Activated T-helper 2 cell treated with anti-CD3 and anti-CD28 coated beads, Interferon-gamma antibody, Interleukin-2, Interleukin-4, amounts not matched to agents 10 μg/mL and 5 μg/mL and 100 μg/mL, durations not matched to agents 14 hours and 24 hours and 36 hours (primary cell): ENCODE results near the gene HOXA10. TPM values are rescaled to one million over a fixed set of nuclear protein-coding genes. Genes with fewer than 3 reads are reported as not detected.

Experiments used
- DNase-seq: peaks from one replicate; pipeline ENCODE4 v3.0.0; 2021; ENCODE audit warnings: low spot score
- H3K27ac Mint-ChIP-seq: one replicate; pipeline ENCODE4 v1.8.0; 2021; ENCODE audit warnings: mixed read lengths
- H3K27me3 Mint-ChIP-seq: one replicate; pipeline ENCODE4 v1.8.0; 2021; ENCODE audit warnings: low read depth, mixed read lengths
- H3K36me3 Mint-ChIP-seq: one replicate; pipeline ENCODE4 v1.8.0; 2021; ENCODE audit warnings: low read depth, mixed read lengths
- H3K4me1 Mint-ChIP-seq: one replicate; pipeline ENCODE4 v1.8.0; 2021; ENCODE audit warnings: low read depth, mixed read lengths
- H3K4me3 Mint-ChIP-seq: one replicate; pipeline ENCODE4 v1.8.0; 2021; ENCODE audit warnings: low read depth, mild to moderate bottlenecking, moderate library complexity, mixed read lengths
- H3K9me3 Mint-ChIP-seq: one replicate; pipeline ENCODE4 v1.8.0; 2021; ENCODE audit warnings: mixed read lengths
- intact Hi-C: fragments of 100-400 bp; cut with micrococcal nuclease; formaldehyde crosslinking; loops from one replicate; pipeline ENCODE4 v1.15.1; 2023
- total RNA-seq: library from RNA; stranded (reverse); gene quantifications from 2 replicates; pipeline ENCODE4 v1.2.3, GENCODE V29; 2022

Gene HOXA10
- total RNA-seq: not detected in 2 replicates

DNA sequence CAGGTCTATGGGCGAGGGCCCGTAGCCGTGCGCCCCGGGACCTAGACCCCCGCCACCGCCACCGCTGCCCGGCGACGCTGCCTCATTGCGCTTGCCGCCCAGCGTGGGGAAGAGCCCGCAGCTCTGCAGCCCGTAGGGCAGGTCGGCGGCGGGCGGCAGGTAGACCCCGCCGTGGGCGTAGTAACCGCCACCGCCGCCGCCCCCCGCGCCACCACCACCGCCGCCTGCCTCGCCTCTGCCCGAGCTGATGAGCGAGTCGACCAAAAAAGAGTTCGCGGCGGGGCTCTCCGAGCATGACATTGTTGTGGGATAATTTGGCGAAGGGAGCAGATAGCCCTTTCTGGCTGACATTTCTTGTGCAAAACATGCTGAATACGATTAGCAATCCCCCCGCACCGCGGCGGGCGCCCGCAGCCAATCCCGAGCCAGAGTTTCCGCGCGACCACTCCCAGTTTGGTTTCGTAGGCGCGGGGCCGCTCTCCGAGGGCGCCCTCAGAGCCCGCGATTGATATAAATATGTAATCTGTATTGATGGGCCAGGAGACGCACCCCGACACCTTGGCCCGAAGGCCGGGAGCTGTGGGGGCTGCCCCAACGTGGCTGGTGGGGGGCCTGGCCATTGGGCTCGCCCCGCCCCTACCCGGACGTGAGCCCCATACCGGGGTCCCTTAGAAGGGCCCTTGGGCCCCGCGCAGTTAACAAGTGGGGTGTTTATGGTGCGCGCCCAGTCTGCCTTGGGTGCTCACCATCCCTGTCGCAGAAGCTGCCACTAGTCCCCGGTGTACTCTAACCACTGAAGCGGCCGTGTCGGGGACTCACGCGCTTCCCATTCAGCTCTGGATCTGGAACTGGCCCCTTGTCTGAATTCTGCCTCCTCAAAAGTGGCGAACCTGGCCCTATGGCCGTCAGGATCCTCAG is at the start of gene HOXA10:
TSS of gene HOXA10 (minus strand) at position 365 of the 918 bp plus-strand sequence. CDS start at position 351, 14 bp downstream.
- intact Hi-C loops: no loop called here
- Mint-ChIP-seq H3K27ac (no peak within 1 kb of the TSS), H3K4me1 (peaks cover 2% of the 10 kb centered on the region), H3K36me3 (no peaks in the 10 kb centered on the region), H3K9me3 (no peaks in the 10 kb centered on the region), H3K4me3 (no peak within 1 kb of the TSS), H3K27me3 (peaks cover 62% of the 10 kb centered on the region)
- DNase-seq: no peak

DNA sequence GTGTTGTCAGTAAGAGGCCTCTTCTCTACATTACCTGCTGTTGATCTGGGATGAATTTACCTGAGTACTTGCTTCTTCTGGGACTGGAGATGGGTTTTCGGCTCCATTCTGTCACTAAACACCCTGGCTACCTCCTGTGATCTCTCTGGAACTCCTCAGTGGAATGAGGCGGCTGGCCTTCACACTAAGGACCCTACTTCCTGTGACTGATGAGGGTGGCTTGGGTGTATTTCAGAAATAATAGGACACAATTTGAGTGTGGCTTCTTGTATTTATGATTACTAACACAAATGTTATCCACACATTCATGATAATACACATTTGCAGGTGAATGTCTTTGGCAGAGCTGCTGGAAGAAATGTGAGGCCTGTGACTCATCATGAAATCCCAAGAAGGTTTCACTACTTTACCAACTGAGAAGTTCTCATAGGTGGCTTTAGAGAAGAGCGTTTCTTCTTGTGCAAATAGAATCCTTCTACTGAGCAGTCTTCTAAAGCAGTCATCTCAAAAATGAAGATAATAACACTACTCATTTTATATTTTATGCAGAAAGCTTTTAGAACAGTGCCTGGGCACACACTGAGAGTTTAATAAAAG is 47.2 kb upstream of the HOXA10 start:
- intact Hi-C loops: no loop called here
- H3K27ac Mint-ChIP-seq: no peak overlapping the region

DNA sequence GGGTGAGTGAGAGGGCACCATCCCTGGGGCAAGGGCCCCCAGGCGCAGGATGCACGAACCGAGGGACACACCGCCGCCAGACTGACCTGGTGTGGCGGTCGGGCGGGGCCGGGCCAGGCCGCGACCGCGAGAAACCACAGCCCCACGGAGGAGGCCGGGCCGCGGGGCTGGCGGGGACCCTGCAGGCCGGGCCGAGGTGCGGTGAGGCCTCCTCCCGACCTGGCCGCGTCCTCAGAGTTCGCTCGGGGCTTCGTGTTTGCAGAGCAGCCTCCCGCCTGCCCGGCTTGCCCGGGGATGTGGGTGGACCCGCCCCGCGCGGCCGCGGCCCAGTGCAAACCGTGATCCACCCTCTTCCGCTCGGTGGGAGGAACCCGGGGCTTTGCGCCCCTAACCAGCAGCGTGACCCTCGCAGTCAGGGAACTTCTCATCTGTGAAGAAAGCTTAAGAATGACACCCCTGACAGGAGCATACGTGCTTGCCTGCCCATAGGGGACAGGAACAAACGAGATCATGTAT is 46.4 kb upstream of the HOXA10 start:
- H3K27me3 Mint-ChIP-seq: peaks cover 79% of the 10 kb centered on the region
- H3K4me1 Mint-ChIP-seq: no peaks in the 10 kb centered on the region
- no peak overlapping the region for H3K4me3 Mint-ChIP-seq
- H3K9me3 Mint-ChIP-seq: no peaks in the 10 kb centered on the region
- intact Hi-C loops: no loop called here
- no peak overlapping the region for H3K27ac Mint-ChIP-seq
- no peak for DNase-seq
- H3K36me3 Mint-ChIP-seq: no peaks in the 10 kb centered on the region

More for the DNA sequence above, 47.2 kb upstream of the HOXA10 start:
- H3K36me3 Mint-ChIP-seq: no peaks in the 10 kb centered on the region
- peaks cover 75% of the 10 kb centered on the region for H3K27me3 Mint-ChIP-seq
- H3K9me3 Mint-ChIP-seq: no peaks in the 10 kb centered on the region
- no peak for DNase-seq
- no peak overlapping the region for H3K4me3 Mint-ChIP-seq
- H3K4me1 Mint-ChIP-seq: no peaks in the 10 kb centered on the region

DNA sequence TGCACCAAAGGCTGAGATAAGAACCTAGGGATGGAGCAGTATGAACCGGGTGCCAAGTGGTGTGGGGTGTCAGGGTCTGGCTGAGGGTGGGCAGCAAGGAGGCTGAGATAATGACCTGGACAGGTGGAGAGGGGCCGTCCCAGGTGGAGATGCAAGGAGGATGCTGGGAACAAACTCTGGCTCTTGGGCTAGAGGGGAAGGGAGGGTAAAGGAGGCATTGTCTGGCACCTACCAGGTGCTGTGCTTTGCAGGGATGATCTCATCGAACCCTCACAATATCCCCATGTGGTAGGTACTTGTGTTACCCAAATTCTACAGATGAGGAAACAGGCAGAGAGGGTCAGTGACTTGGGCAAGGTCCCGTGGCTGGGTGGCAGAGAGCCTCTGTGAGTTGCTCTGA is 45.7 kb upstream of the HOXA10 start:
- intact Hi-C loops: no loop called here
- Mint-ChIP-seq H3K4me3 (no peak overlapping the region), H3K4me1 (no peaks in the 10 kb centered on the region), H3K27me3 (peaks cover 79% of the 10 kb centered on the region), H3K27ac (no peak overlapping the region), H3K36me3 (no peaks in the 10 kb centered on the region), H3K9me3 (no peaks in the 10 kb centered on the region)
- no peak for DNase-seq

DNA sequence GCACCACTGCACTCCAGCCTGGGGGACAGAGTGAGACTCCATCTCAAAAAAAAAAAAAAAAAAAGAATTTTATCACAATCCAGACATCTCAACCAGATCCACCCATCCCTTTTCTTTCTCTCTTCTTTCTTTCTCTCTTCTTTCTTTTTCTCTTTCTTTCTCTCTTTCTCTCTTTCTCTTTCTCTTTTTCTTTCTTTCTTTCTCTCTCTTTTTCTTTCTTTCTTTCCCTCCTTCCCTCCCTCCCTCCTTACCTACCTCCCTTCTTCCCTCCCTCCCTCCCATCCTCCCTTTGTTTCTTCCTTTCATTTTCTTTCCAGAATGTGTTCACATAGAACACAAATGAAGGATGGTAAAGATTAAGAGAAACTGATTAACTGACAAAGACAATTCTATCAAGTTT is 43.8 kb upstream of the HOXA10 start:
- Mint-ChIP-seq H3K27me3 (peaks cover 77% of the 10 kb centered on the region), H3K9me3 (no peaks in the 10 kb centered on the region), H3K36me3 (no peaks in the 10 kb centered on the region), H3K4me1 (no peaks in the 10 kb centered on the region), H3K27ac (no peak overlapping the region), H3K4me3 (no peak overlapping the region)
- intact Hi-C loops: no loop called here
- DNase-seq: no peak

DNA sequence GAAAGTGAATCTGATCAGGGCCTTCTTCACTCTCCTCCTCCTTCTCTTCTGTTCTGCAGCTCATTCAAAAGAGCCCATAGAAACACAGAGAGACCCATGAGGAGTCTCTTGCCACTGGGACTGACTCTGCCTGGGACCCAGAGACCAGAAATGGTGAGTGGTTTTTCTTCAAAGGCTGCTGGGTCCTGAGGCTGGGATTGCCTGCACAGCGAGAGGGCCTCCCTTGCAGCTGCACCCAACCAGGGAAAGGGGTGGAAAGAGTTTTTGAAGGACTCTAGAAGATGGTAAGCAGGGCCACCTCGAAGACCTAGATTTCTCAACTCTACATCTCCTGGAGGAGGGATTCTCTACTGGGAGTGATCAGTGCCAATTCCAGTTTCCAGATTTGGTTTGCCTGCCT is 41.2 kb upstream of the HOXA10 start:
- Mint-ChIP-seq H3K27me3 (peaks cover 76% of the 10 kb centered on the region), H3K4me1 (no peaks in the 10 kb centered on the region), H3K9me3 (no peaks in the 10 kb centered on the region), H3K36me3 (no peaks in the 10 kb centered on the region), H3K27ac (no peak overlapping the region), H3K4me3 (no peak overlapping the region)
- DNase-seq: no peak
- intact Hi-C loops: no loop called here

DNA sequence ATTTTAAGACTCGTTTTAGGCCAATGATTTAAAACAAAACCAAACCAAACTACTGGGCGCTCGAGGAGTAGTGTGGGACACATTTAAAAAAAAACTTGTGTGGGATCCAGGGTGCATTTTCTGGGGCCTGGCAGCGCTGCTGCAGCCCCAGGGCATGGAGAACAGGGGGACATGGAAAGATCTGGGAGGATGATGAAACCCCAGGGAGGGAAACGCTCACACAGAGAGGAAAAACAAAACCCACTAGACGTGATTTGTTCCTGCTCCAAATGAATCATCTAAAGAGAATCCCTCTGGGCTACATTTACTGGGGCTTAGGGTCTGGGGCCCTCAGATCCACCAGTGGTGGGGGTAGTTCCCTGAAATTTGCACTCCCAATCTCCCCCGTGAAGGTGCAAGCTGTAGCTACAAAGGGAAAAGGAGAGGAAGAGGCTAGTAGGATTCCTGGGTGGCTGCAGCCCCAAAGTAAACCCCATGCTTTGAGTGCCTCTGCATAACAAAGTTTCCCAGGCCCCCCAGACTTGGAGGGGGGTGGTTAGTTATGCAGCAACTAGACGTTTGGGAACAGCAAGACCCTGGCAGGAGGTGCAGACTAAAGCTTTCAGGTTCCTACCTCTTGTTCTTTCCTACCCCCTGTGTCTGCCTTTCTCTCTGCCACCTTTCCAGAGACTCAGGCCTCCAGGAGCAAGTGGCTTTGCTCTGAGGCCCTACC is 40.3 kb upstream of the HOXA10 start:
- no peaks in the 10 kb centered on the region for H3K4me1 Mint-ChIP-seq
- H3K27ac Mint-ChIP-seq: no peak overlapping the region
- no peak for DNase-seq
- H3K9me3 Mint-ChIP-seq: no peaks in the 10 kb centered on the region
- no peak overlapping the region for H3K4me3 Mint-ChIP-seq
- H3K27me3 Mint-ChIP-seq: peaks cover 77% of the 10 kb centered on the region
- intact Hi-C loops: loop anchor here (5.0 kb wide), 3 partner anchors 363 to 808 kb away; no protein-coding TSS in a partner anchor
- no peaks in the 10 kb centered on the region for H3K36me3 Mint-ChIP-seq

DNA sequence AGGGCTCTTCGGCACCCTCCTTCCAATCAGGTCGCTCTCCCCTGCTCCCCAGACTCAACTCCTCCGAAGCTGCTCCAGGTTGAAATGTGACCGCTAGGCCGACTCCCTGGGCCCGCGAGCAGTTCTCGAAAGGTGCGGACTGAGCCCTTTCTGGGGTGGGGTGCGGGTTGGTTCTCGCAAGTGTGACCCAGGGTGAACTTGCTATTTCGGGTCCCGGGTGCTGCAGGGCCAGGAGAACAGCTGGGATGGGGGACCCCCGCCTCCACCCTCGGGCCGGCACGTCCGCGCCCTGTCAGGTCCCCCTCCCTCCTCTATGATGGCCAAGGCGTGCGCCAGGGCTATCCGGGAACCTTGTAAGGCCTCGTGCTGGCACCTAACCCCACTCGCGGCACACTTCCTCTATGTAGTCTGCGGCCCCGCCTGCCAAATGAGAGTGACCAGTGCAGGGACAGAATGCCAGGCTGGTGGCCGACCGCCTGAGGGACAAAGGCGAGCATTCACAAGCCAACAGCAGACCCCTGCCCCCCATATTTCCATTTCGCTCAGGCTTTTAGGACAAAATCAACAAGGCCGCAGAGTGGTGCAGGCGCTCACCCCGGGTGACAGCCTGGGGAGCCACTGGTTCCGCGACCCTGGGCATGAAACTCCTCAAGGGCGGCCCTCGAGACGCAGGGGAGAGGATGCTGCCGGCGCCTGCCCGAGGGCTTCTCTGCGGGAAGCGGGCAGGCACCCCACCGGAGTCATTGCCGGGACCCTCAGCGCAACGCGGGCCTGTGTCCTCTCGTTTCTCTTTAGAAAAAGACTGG is 39.5 kb upstream of the HOXA10 start:
- H3K9me3 Mint-ChIP-seq: no peaks in the 10 kb centered on the region
- peaks cover 77% of the 10 kb centered on the region for H3K27me3 Mint-ChIP-seq
- intact Hi-C loops: loop anchor here (5.0 kb wide), 3 partner anchors 364 to 809 kb away; no protein-coding TSS in a partner anchor
- no peaks in the 10 kb centered on the region for H3K36me3 Mint-ChIP-seq
- H3K4me1 Mint-ChIP-seq: no peaks in the 10 kb centered on the region
- no peak overlapping the region for H3K4me3 Mint-ChIP-seq
- no peak overlapping the region for H3K27ac Mint-ChIP-seq
- DNase-seq: no peak

DNA sequence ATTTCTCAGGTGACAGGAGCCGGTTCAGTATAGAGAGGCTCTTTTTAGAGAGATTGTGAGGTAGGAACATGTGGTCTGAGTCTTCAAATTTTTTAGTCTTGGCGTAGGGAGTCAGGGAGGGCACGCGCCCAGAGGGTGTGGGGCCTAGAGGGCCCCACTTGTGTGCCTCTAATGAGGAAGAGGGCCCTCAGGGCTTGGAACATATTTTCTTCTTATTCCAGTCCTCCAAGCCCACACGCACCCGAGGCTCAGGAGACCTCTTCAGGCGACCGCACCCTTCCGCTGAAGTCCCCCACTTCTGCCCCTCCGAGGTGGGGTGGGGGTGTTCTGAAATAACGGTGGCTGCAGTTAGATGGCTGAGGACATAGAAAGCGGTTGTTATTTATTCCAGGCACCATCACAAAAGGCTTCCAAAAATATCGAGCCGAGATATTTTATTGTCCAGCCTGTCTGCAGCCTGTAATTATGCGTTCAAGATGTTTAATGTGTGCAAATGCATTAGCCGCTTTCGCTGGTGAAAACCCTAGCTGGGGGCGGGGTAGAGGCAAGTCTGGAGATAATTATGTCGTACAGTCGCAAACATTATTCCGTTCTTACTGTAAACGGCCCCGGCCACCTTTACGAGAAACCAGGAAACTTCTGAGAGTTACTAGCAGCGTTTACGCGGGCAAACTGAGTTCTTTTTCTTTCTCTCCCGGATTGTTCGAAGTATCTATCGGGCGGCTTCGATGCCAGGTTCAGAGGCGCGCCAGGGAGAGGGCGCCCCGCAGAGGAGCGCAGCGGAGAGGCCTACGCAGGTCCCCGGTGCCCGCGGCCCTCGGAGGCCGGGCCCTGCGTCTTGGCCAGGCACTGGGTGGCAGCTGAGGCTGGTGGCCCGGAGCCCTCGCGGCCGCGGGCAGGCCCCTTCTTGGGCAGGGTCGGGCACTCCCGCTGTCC is 38.6 kb upstream of the HOXA10 start:
- Mint-ChIP-seq H3K4me1 (no peaks in the 10 kb centered on the region), H3K27me3 (peaks cover 81% of the 10 kb centered on the region), H3K9me3 (no peaks in the 10 kb centered on the region), H3K4me3 (no peak overlapping the region), H3K27ac (no peak overlapping the region), H3K36me3 (no peaks in the 10 kb centered on the region)
- intact Hi-C loops: loop anchor here (5.0 kb wide), 3 partner anchors 365 to 810 kb away; no protein-coding TSS in a partner anchor
- DNase-seq: no peak

DNA sequence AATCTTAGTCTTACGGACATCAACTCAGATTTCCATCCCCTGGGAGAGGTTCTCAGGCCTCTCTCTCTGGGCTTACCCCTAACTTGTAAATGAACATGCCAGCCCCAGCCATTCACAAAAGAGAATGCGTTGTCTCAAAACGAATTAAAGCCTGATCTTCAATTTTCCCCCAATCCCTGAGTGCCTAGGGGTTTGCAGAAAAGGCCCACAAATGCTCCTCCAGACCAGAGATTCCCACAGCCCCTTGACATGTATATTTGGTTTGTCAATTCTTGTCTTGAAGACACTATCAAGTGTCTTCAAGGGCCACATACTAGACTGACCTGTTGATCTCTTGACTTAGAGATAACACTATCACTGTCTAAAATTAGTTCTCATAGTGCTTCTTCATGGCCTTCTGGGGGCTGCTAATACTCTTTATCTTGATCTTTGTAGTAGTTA is 37.7 kb upstream of the HOXA10 start:
- no peaks in the 10 kb centered on the region for H3K9me3 Mint-ChIP-seq
- DNase-seq: no peak
- no peaks in the 10 kb centered on the region for H3K4me1 Mint-ChIP-seq
- no peaks in the 10 kb centered on the region for H3K36me3 Mint-ChIP-seq
- no peak overlapping the region for H3K27ac Mint-ChIP-seq
- peaks cover 83% of the 10 kb centered on the region for H3K27me3 Mint-ChIP-seq
- intact Hi-C loops: loop anchor here (5.0 kb wide), 3 partner anchors 366 to 811 kb away; no protein-coding TSS in a partner anchor
- no peak overlapping the region for H3K4me3 Mint-ChIP-seq

DNA sequence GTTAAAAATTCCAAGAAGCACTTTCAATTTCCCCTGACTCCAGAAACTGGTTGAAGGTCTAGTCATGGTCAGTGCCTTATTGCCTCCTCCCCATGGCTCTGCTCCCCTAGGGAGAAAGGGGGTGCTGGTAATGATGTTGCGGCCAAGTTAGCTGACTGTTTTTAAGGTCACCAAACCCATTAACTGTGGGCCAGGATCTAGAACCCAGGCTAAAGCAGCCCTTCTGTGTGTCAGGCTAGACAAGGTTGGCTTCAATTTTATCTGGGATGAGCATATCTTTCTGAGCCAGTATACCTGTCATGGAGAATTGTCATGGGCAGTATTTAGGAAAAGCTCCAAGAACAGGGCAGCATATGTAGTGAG is 36.9 kb upstream of the HOXA10 start:
- no peak overlapping the region for H3K27ac Mint-ChIP-seq
- no peak overlapping the region for H3K4me3 Mint-ChIP-seq
- no peaks in the 10 kb centered on the region for H3K36me3 Mint-ChIP-seq
- intact Hi-C loops: loop anchor here (5.0 kb wide), 3 partner anchors 366 to 811 kb away; no protein-coding TSS in a partner anchor
- no peaks in the 10 kb centered on the region for H3K4me1 Mint-ChIP-seq
- peaks cover 84% of the 10 kb centered on the region for H3K27me3 Mint-ChIP-seq
- no peak for DNase-seq
- H3K9me3 Mint-ChIP-seq: no peaks in the 10 kb centered on the region
